Natural killer cell (primary cell): ENCODE results near the gene DAB2IP. TPM values are rescaled to one million over a fixed set of nuclear protein-coding genes. Genes with fewer than 3 reads are reported as not detected.
"Not testable (repeated sequence)": the region's sequence is repeated elsewhere in the genome, so short reads cannot be mapped to it uniquely, and the experiment has no call there.

Source experiments
- ATAC-seq, 3 donors: fragments of 150-1000 bp in 2 of 3; fragments of 200-7000 bp in 1 of 3; cut with Tn5 transposase; 1 replicate in 1 of 3; 2 replicates in 2 of 3; pipeline ENCODE4 v1.10.0; 2021; ENCODE audit warnings: mild to moderate bottlenecking in 2 of 3, moderate library complexity in 2 of 3
- DNase-seq, 2 donors: peaks; one replicate each; pipeline versions ENCODE4 v3.0.0 to v3.0.0-alpha.2; 2013 to 2021; ENCODE audit warnings: mixed read lengths in 1 of 2
- H3K27ac ChIP-seq: one replicate; pipeline ENCODE4 v1.5.1; 2013; ENCODE audit warnings: mild to moderate bottlenecking, low read length
- H3K27me3 ChIP-seq: one replicate; pipeline ENCODE4 v1.6.1; 2013; ENCODE audit warnings: low read length; ENCODE audit not compliant: control insufficient read depth, insufficient read depth
- H3K36me3 ChIP-seq: one replicate; pipeline ENCODE4 v1.6.1; 2013; ENCODE audit warnings: low read length; ENCODE audit not compliant: control insufficient read depth, insufficient read depth
- H3K4me1 ChIP-seq: one replicate; pipeline ENCODE4 v1.6.1; 2013; ENCODE audit warnings: low read length; ENCODE audit not compliant: control insufficient read depth, insufficient read depth
- H3K4me3 ChIP-seq: one replicate; pipeline ENCODE4 v1.5.1; 2013; ENCODE audit warnings: low read length
- H3K9me3 ChIP-seq: one replicate; pipeline ENCODE4 v1.6.1; 2013; ENCODE audit warnings: low read length; ENCODE audit not compliant: control insufficient read depth, insufficient read depth
- H3K27ac Mint-ChIP-seq, 2 donors: one replicate each; pipeline ENCODE4 v1.8.0; 2022; ENCODE audit warnings: mild to moderate bottlenecking in 2 of 2, mixed read lengths in 2 of 2, moderate library complexity in 1 of 2
- H3K27me3 Mint-ChIP-seq, 2 donors: one replicate each; pipeline ENCODE4 v1.8.0; 2022; ENCODE audit warnings: low read depth in 2 of 2, mixed read lengths in 2 of 2
- H3K36me3 Mint-ChIP-seq: one replicate; pipeline ENCODE4 v1.8.0; 2022; ENCODE audit warnings: mixed read lengths
- H3K4me1 Mint-ChIP-seq, 2 donors: one replicate each; pipeline ENCODE4 v1.8.0; 2022; ENCODE audit warnings: mixed read lengths in 2 of 2
- H3K4me3 Mint-ChIP-seq: one replicate; pipeline ENCODE4 v1.8.0; 2022; ENCODE audit warnings: mild to moderate bottlenecking, moderate library complexity, mixed read lengths
- H3K9me3 Mint-ChIP-seq, 2 donors: one replicate each; pipeline ENCODE4 v1.8.0; 2022; ENCODE audit warnings: mixed read lengths in 2 of 2
- WGBS: methylation state at CpG from one replicate; pipeline ENCODE4 v1.1.7; 2013; ENCODE audit warnings: missing lambda C conversion rate; ENCODE audit not compliant: insufficient coverage; 5-methylcytosine and 5-hydroxymethylcytosine counted together
- intact Hi-C: fragments of 100-400 bp; cut with micrococcal nuclease; formaldehyde crosslinking; loops from one replicate; pipeline ENCODE4 v1.14.2; 2022
- total RNA-seq, 4 donors: library from RNA; stranded (reverse); fragments of 120-200 nt in 1 of 4; gene quantifications; one replicate each; pipeline versions ENCODE4 v1.2.3 to v1.2.4, GENCODE V29; 2013 to 2022
- TF ChIP-seq, protein P1 (sequence below): fragments of 200-600 bp; IDR thresholded peaks from one replicate; pipeline ENCODE4 v1.8.0; 2022; ENCODE audit warnings: antibody characterized with exemption

The DAB2IP gene
- total RNA-seq, 3 donors from 2014 or later (not counting 1 experiment from before 2014, with no cell fraction given), result 0.19 to 2.5 TPM; not detected in 1

DNA sequence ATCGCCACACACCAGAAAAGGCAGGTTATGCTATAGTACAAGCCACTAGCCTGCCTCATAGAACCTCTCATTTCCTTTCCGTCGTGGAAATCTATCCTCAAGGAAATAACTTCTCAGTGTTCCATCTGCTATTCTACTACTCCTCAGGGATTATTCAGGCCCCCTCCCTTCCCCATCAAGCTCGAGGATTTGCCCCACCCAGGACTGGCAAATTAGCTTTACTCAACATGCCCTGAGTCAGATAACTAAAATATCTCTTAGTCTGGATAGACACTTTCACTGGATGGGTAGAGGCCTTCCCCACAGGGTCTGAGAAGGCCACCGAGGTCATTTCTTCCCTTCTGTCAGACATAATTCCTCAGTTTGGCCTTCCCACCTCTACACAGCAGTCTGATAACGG is 142.9 kb downstream of the DAB2IP start:
- WGBS, result 74% methylated on average over 6 of the region's 6 CpGs
- H3K4me3 Mint-ChIP-seq, intact Hi-C loops: not testable (repeated sequence)

DNA sequence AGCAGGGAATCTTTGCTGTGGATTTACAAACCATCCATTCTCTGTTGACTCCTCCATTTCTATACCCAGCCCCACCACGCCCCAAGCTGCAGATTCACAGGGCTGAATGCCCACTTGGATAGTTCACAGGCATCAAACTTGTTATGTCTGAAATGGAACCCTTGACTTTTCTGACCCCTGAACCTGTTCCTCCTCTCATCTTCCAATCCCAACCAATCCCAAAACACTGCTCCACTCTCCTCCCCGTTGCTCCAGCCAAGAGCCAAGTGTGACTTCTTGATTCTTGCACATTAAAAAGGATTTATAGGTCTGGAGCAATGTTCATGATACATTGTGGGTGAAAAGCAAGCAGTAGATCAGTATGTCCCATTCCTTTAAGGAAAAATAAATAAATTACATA is 145.6 kb downstream of the DAB2IP start:
- Histone ChIP-seq H3K4me1 (no peaks in the 10 kb centered on the region), H3K4me3 (no peak overlapping the region), H3K27ac (no peak overlapping the region), H3K9me3 (no peaks in the 10 kb centered on the region), H3K36me3 (no peaks in the 10 kb centered on the region), H3K27me3 (peaks cover 3% of the 10 kb centered on the region)
- Mint-ChIP-seq H3K27me3 (peaks cover 1 to 8% of the 10 kb centered on the region in 2 donors), H3K36me3 (no peaks in the 10 kb centered on the region), H3K4me3 (no peak overlapping the region), H3K4me1 (no peaks in the 10 kb centered on the region), H3K9me3 (no peaks in the 10 kb centered on the region), H3K27ac (no peak overlapping the region)
- intact Hi-C loops, result no loop called here
- DNase-seq (no peak), ATAC-seq (no peak)
- TF ChIP-seq, protein P1, sequence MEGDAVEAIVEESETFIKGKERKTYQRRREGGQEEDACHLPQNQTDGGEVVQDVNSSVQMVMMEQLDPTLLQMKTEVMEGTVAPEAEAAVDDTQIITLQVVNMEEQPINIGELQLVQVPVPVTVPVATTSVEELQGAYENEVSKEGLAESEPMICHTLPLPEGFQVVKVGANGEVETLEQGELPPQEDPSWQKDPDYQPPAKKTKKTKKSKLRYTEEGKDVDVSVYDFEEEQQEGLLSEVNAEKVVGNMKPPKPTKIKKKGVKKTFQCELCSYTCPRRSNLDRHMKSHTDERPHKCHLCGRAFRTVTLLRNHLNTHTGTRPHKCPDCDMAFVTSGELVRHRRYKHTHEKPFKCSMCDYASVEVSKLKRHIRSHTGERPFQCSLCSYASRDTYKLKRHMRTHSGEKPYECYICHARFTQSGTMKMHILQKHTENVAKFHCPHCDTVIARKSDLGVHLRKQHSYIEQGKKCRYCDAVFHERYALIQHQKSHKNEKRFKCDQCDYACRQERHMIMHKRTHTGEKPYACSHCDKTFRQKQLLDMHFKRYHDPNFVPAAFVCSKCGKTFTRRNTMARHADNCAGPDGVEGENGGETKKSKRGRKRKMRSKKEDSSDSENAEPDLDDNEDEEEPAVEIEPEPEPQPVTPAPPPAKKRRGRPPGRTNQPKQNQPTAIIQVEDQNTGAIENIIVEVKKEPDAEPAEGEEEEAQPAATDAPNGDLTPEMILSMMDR, result no peak
- WGBS, result 41% methylated on average over 1 of the region's 2 CpGs

More for the DNA sequence above, 142.9 kb downstream of the DAB2IP start:
- not testable (repeated sequence) for H3K4me1 ChIP-seq, H3K27me3 Mint-ChIP-seq, H3K4me1 Mint-ChIP-seq, ATAC-seq, DNase-seq, H3K9me3 Mint-ChIP-seq, H3K36me3 ChIP-seq, H3K36me3 Mint-ChIP-seq, H3K27ac ChIP-seq, H3K9me3 ChIP-seq, H3K27me3 ChIP-seq, H3K27ac Mint-ChIP-seq, H3K4me3 ChIP-seq

DNA sequence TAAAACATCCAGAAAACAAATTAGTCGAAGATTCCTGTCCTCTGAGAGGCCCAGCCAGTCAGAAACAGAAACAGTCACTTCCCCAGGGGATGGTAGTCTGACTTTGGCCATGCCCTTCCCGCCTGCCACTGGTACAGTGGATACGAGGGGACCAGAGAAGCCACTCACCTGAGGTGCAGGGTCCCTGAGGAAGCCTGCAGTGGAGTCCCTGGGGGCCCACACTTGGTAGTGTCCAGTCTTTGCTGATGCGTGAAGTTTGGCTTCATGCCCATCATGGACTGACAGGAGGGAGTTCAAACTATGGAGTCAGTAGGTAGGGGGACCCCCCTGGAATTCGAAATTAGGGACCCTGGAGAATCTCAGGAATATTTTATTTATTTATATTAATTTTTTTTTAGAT is 147.5 kb downstream of the DAB2IP start:
- intact Hi-C loops, result no loop called here
- Mint-ChIP-seq H3K4me3 (no peak overlapping the region), H3K36me3 (no peaks in the 10 kb centered on the region), H3K27me3 (peaks cover 10 to 14% of the 10 kb centered on the region in 2 donors), H3K4me1 (no peaks in the 10 kb centered on the region), H3K9me3 (no peaks in the 10 kb centered on the region), H3K27ac (no peak overlapping the region)
- TF ChIP-seq, protein P1, result no peak
- no peak overlapping the region for H3K4me3 ChIP-seq
- DNase-seq (no peak), ATAC-seq (no peak)
- H3K36me3 ChIP-seq, result no peaks in the 10 kb centered on the region
- H3K4me1 ChIP-seq, result no peaks in the 10 kb centered on the region
- H3K27ac ChIP-seq, result no peak overlapping the region
- H3K9me3 ChIP-seq, result no peaks in the 10 kb centered on the region
- WGBS, result 84% methylated on average over 4 of the region's 5 CpGs
- peaks cover 3% of the 10 kb centered on the region for H3K27me3 ChIP-seq

DNA sequence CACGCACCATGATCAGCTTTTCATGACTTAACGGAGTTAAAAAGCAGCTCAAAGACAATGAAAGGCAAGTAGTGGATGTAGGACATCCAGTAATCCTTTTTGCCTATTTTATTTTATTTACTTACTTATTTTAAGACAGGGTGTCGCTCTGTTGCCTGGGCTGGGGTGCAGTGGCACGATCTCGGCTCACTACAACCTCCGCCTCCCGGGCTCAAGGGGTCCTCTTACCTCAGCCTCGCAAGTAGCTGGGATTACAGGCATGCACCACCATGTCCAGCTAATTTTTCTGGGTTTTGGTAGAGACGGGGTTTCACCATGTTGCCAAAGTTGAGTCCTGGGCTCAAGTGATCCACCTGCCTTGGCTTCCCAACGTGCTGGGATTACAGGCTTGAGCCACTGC is 148.9 kb downstream of the DAB2IP start:
- Mint-ChIP-seq H3K36me3 (no peaks in the 10 kb centered on the region), H3K27ac (no peak overlapping the region), H3K4me1 (no peaks in the 10 kb centered on the region), H3K9me3 (peaks cover 2 to 3% of the 10 kb centered on the region in 2 donors), H3K4me3 (no peak overlapping the region), H3K27me3 (peaks cover 10 to 19% of the 10 kb centered on the region in 2 donors)
- no peaks in the 10 kb centered on the region for H3K4me1 ChIP-seq
- ATAC-seq, result no peak
- no peak overlapping the region for H3K27ac ChIP-seq
- H3K27me3 ChIP-seq, result peaks cover 3% of the 10 kb centered on the region
- H3K4me3 ChIP-seq, result no peak overlapping the region
- no peak for DNase-seq
- H3K36me3 ChIP-seq, result no peaks in the 10 kb centered on the region
- intact Hi-C loops, result no loop called here
- no peaks in the 10 kb centered on the region for H3K9me3 ChIP-seq
- WGBS, result 88% methylated on average over 9 of the region's 10 CpGs
- TF ChIP-seq, protein P1, result no peak
